SK-N-SH (cell line): Measurements from ENCODE around the gene B4GALNT3. TPM values are rescaled to one million over a fixed set of nuclear protein-coding genes. Genes with fewer than 3 reads are reported as not detected.

Source experiments
- CTCF ChIA-PET: fragments of 300-600, 350-600 bp; formaldehyde crosslinking; extraction: SDS; loops from one replicate; lab custom pipeline; 2021; lab: Yijun Ruan, JAX
- POLR2A ChIA-PET: fragments of 350-600 bp; sonication (Branson Sonifier 250); formaldehyde crosslinking; extraction: SDS; loops from one replicate; lab custom pipeline; 2020; ENCODE audit warnings: antibody characterized with exemption, inconsistent platforms; lab: Yijun Ruan, JAX
- DNase-seq: peaks from one replicate; pipeline ENCODE4 v3.0.0; 2012
- H2AFZ ChIP-seq: fragments of 200-600 bp; sonication (generic); 2 replicates; pipeline ENCODE4 v1.8.1; 2016; ENCODE audit warnings: antibody characterized with exemption, mild to moderate bottlenecking, low read depth
- H3F3A ChIP-seq: fragments of 200-600 bp; sonication (generic); replicated peaks from 2 replicates; pipeline ENCODE3; 2016; ENCODE audit warnings: antibody characterized with exemption, mild to moderate bottlenecking; ENCODE audit not compliant: insufficient read depth
- H3K27ac ChIP-seq, 2 experiments: fragments of 200-500 bp in 1 of 2; fragments of 200-600 bp in 1 of 2; sonication (Bioruptor generic) in 1 of 2; sonication (generic), shearing (Covaris generic) in 1 of 2; 2 replicates each; pipeline versions ENCODE4 v1.5.1 to v1.6.1; 2014 to 2016; ENCODE audit warnings: low read depth in 2 of 2, inconsistent platforms in 1 of 2, low read length in 1 of 2, mild to moderate bottlenecking in 1 of 2, mixed read lengths in 1 of 2
- H3K27me3 ChIP-seq: fragments of 200-600 bp; sonication (generic), shearing (Covaris generic); 2 replicates; pipeline ENCODE4 v1.6.1; 2016; ENCODE audit warnings: mixed run types; ENCODE audit not compliant: insufficient read depth
- H3K36me3 ChIP-seq, 2 experiments: fragments of 200-500 bp in 1 of 2; fragments of 200-600 bp in 1 of 2; sonication (Bioruptor generic) in 1 of 2; sonication (generic) in 1 of 2; replicated peaks in 1 of 2; 2 replicates each; pipeline versions ENCODE3 to v1.5.1; 2014 to 2016; ENCODE audit warnings: low read length in 1 of 2, mild to moderate bottlenecking in 1 of 2; ENCODE audit not compliant: insufficient read depth in 2 of 2, control insufficient read depth in 1 of 2
- H3K4me1 ChIP-seq, 2 experiments: fragments of 200-500 bp in 1 of 2; fragments of 200-600 bp in 1 of 2; sonication (Bioruptor generic) in 1 of 2; sonication (generic), shearing (Covaris generic) in 1 of 2; 2 replicates each; pipeline versions ENCODE4 v1.5.1 to v1.6.1; 2014 to 2016; ENCODE audit warnings: low read depth in 1 of 2, low read length in 1 of 2, mixed run types in 1 of 2; ENCODE audit not compliant: insufficient read depth in 2 of 2, control insufficient read depth in 1 of 2
- H3K4me2 ChIP-seq: fragments of 200-600 bp; sonication (generic), shearing (Covaris generic); 2 replicates; pipeline ENCODE4 v1.6.1; 2017; ENCODE audit warnings: mixed run types
- H3K4me3 ChIP-seq, 2 experiments: fragments of 200-500 bp in 1 of 2; fragments of 200-600 bp in 1 of 2; sonication (Bioruptor generic) in 1 of 2; sonication (generic), shearing (Covaris generic) in 1 of 2; 2 replicates each; pipeline versions ENCODE4 v1.5.1 to v1.8.1; 2014 to 2016; ENCODE audit warnings: low read depth in 2 of 2, inconsistent platforms in 1 of 2, low read length in 1 of 2, mild to moderate bottlenecking in 1 of 2, mixed read lengths in 1 of 2, moderate library complexity in 1 of 2
- H3K79me2 ChIP-seq: fragments of 200-600 bp; sonication (generic); 2 replicates; pipeline ENCODE4 v1.8.1; 2017; ENCODE audit warnings: mild to moderate bottlenecking; ENCODE audit not compliant: insufficient read depth
- H3K9ac ChIP-seq: fragments of 200-600 bp; sonication (generic); 2 replicates; pipeline ENCODE4 v1.6.1; 2017; ENCODE audit warnings: mixed run types
- H3K9me2 ChIP-seq: fragments of 200-600 bp; sonication (generic); 2 replicates; pipeline ENCODE4 v1.6.1; 2017; ENCODE audit warnings: mixed run types
- H3K9me3 ChIP-seq: fragments of 200-600 bp; sonication (generic); 2 replicates; pipeline ENCODE4 v1.6.1; 2017; ENCODE audit warnings: mixed run types, mild to moderate bottlenecking, moderate library complexity
- H4K20me1 ChIP-seq: fragments of 200-600 bp; sonication (generic); 2 replicates; pipeline ENCODE4 v1.6.1; 2017; ENCODE audit warnings: mild to moderate bottlenecking, mixed run types; ENCODE audit not compliant: insufficient read depth
- CHD2 ChIP-seq: fragments of 150-350 bp; IDR thresholded peaks from 2 replicates; pipeline ENCODE4 v1.6.1; 2018; ENCODE audit warnings: low read length; ENCODE audit not compliant: partially characterized antibody
- FOXJ3 ChIP-seq: sonication (generic); formaldehyde crosslinking; IDR thresholded peaks from 2 replicates; pipeline ENCODE4 v1.5.1; 2020; ENCODE audit warnings: mild to moderate bottlenecking, missing genetic modification reagents
- JUND ChIP-seq: IDR thresholded peaks from 2 replicates; pipeline ENCODE4 v1.4.0; 2012
- MEF2A ChIP-seq: IDR thresholded peaks from 2 replicates; pipeline ENCODE4 v1.4.0; 2012; ENCODE audit warnings: low read depth, borderline replicate concordance
- RCOR1 ChIP-seq: fragments of 150-350 bp; IDR thresholded peaks from 2 replicates; pipeline ENCODE4 v1.6.1; 2017; ENCODE audit warnings: antibody characterized with exemption, low read length
- RXRA ChIP-seq: IDR thresholded peaks from 2 replicates; pipeline ENCODE4 v1.4.0; 2012; ENCODE audit warnings: low read depth, mild to moderate bottlenecking, borderline replicate concordance
- SMC3 ChIP-seq: IDR thresholded peaks from 2 replicates; pipeline ENCODE4 v1.6.1; 2012; ENCODE audit warnings: low read depth, low read length, improper control_type of control experiment
- WGBS: methylation state at CpG from one replicate; pipeline ENCODE4 v1.1.6; 2017; ENCODE audit warnings: low lambda C conversion rate; 5-methylcytosine and 5-hydroxymethylcytosine counted together
- polyA plus RNA-seq, 3 experiments: library from polyadenylated mRNA; depleted of rRNA; stranded (reverse); fragments of >200 nt; gene quantifications; 2 replicates each; pipeline ENCODE4 v1.2.3, GENCODE V29; 2012
- TF ChIP-seq, protein P1 (sequence below): IDR thresholded peaks from 2 replicates; pipeline ENCODE4 v1.4.0; 2012; ENCODE audit warnings: low read depth, borderline replicate concordance
- TF ChIP-seq, protein P2 (sequence below): IDR thresholded peaks from 2 replicates; pipeline ENCODE4 v1.6.1; 2012; ENCODE audit warnings: mild to moderate bottlenecking, low read depth, low read length, moderate library complexity
- TF ChIP-seq, protein P3 (sequence below): fragments of 200-600 bp; sonication (generic); IDR thresholded peaks from 2 replicates; pipeline ENCODE4 v1.6.1; 2017; ENCODE audit warnings: antibody characterized with exemption, mild to moderate bottlenecking, moderate library complexity

Gene B4GALNT3
- polyA plus RNA-seq, 1 of the 3 experiments (the other 2 are of a cell fraction) = 0.53 TPM

GRCh38 chr12:553216-554000, 93.7 kb downstream of the B4GALNT3 start:
- H4K20me1 ChIP-seq = no peaks in the 10 kb centered on the region
- H3K4me2 ChIP-seq = no peak overlapping the region
- DNase-seq = no peak
- ChIA-PET POLR2A (no interaction called here), CTCF (interaction anchor here (0.6 to 2.9 kb wide), 4 partner anchors 64 to 226 kb away, joined by 3 to 22 read pairs (median 5); no protein-coding TSS in a partner anchor)
- no peaks in the 10 kb centered on the region for H3K4me1 ChIP-seq
- no peaks in the 10 kb centered on the region for H3K36me3 ChIP-seq
- H3K9ac ChIP-seq = no peak overlapping the region
- no peaks in the 10 kb centered on the region for H3K9me3 ChIP-seq
- H3K79me2 ChIP-seq = no peaks in the 10 kb centered on the region
- TF ChIP-seq CHD2 (no peak), RCOR1 (no peak), SMC3 (no peak), JUND (no peak), MEF2A (no peak), RXRA (no peak), FOXJ3 (CRISPR knock-in tag) (no peak)
- TF ChIP-seq, protein P1, sequence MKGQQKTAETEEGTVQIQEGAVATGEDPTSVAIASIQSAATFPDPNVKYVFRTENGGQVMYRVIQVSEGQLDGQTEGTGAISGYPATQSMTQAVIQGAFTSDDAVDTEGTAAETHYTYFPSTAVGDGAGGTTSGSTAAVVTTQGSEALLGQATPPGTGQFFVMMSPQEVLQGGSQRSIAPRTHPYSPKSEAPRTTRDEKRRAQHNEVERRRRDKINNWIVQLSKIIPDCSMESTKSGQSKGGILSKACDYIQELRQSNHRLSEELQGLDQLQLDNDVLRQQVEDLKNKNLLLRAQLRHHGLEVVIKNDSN = no peak
- TF ChIP-seq, protein P2, sequence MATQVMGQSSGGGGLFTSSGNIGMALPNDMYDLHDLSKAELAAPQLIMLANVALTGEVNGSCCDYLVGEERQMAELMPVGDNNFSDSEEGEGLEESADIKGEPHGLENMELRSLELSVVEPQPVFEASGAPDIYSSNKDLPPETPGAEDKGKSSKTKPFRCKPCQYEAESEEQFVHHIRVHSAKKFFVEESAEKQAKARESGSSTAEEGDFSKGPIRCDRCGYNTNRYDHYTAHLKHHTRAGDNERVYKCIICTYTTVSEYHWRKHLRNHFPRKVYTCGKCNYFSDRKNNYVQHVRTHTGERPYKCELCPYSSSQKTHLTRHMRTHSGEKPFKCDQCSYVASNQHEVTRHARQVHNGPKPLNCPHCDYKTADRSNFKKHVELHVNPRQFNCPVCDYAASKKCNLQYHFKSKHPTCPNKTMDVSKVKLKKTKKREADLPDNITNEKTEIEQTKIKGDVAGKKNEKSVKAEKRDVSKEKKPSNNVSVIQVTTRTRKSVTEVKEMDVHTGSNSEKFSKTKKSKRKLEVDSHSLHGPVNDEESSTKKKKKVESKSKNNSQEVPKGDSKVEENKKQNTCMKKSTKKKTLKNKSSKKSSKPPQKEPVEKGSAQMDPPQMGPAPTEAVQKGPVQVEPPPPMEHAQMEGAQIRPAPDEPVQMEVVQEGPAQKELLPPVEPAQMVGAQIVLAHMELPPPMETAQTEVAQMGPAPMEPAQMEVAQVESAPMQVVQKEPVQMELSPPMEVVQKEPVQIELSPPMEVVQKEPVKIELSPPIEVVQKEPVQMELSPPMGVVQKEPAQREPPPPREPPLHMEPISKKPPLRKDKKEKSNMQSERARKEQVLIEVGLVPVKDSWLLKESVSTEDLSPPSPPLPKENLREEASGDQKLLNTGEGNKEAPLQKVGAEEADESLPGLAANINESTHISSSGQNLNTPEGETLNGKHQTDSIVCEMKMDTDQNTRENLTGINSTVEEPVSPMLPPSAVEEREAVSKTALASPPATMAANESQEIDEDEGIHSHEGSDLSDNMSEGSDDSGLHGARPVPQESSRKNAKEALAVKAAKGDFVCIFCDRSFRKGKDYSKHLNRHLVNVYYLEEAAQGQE = no peak
- TF ChIP-seq, protein P3, sequence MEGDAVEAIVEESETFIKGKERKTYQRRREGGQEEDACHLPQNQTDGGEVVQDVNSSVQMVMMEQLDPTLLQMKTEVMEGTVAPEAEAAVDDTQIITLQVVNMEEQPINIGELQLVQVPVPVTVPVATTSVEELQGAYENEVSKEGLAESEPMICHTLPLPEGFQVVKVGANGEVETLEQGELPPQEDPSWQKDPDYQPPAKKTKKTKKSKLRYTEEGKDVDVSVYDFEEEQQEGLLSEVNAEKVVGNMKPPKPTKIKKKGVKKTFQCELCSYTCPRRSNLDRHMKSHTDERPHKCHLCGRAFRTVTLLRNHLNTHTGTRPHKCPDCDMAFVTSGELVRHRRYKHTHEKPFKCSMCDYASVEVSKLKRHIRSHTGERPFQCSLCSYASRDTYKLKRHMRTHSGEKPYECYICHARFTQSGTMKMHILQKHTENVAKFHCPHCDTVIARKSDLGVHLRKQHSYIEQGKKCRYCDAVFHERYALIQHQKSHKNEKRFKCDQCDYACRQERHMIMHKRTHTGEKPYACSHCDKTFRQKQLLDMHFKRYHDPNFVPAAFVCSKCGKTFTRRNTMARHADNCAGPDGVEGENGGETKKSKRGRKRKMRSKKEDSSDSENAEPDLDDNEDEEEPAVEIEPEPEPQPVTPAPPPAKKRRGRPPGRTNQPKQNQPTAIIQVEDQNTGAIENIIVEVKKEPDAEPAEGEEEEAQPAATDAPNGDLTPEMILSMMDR = no peak
- H2AFZ ChIP-seq = no peak overlapping the region
- no peaks in the 10 kb centered on the region; the same call in 1 of the 2 replicates for H3K27me3 ChIP-seq
- H3F3A ChIP-seq = no peaks in the 10 kb centered on the region
- no peak overlapping the region for H3K4me3 ChIP-seq
- 84% methylated on average over 23 of the region's 23 CpGs for WGBS
- no peaks in the 10 kb centered on the region for H3K9me2 ChIP-seq
- H3K27ac ChIP-seq = no peak overlapping the region
